Stimulated activated CD4-positive, alpha-beta T cell treated with anti-CD3 and anti-CD28 coated beads, Interleukin-15, amount 100 ng/mL, for 1 hour (primary cell): ENCODE measurements around the gene C16orf90.

Experiments used
- DNase-seq, 2 donors: peaks; one replicate each; pipeline ENCODE4 v3.0.0-alpha.2; 2020; ENCODE audit warnings: low read depth in 1 of 2, low spot score in 1 of 2

Gene C16orf90

GRCh38 chr16:3467921-3468320, 27.4 kb downstream of the C16orf90 start:
- DNase-seq: no peak

- DNase-seq: no peak
These were observed 28.1 kb downstream of the C16orf90 start for GRCh38 chr16:3467182-3467581.

GRCh38 chr16:3465911-3466584, 29.2 kb downstream of the C16orf90 start:
- DNase-seq: no peak

- DNase-seq: no peak
These were observed 30.0 kb downstream of the C16orf90 start for GRCh38 chr16:3465301-3465700.

GRCh38 chr16:3461151-3461550, 34.1 kb downstream of the C16orf90 start:
- no peak for DNase-seq

- no peak for DNase-seq
These were observed 34.7 kb downstream of the C16orf90 start for GRCh38 chr16:3460585-3460984.

GRCh38 chr16:3460121-3460520, 35.2 kb downstream of the C16orf90 start:
- no peak for DNase-seq

- DNase-seq: no peak
These were observed 35.7 kb downstream of the C16orf90 start for GRCh38 chr16:3459401-3460090.

GRCh38 chr16:3458852-3459361, 36.4 kb downstream of the C16orf90 start:
- DNase-seq: no peak

- no peak for DNase-seq
These were observed 36.9 kb downstream of the C16orf90 start for GRCh38 chr16:3458278-3458851.

GRCh38 chr16:3457434-3458252, 37.6 kb downstream of the C16orf90 start:
- peak; percentile 87 to 92 for DNase-seq

GRCh38 chr16:3454631-3455147, 40.6 kb downstream of the C16orf90 start:
- DNase-seq: no peak

GRCh38 chr16:3454093-3454492, 41.2 kb downstream of the C16orf90 start:
- DNase-seq: no peak

GRCh38 chr16:3444032-3444388, 51.3 kb downstream of the C16orf90 start:
- no peak for DNase-seq
